ENCODE results near the gene ZBTB18.

- TF ChIP-seq CTCF (IDR thresholded peaks at IDR 0.05) (no peak), EP300 (IDR thresholded peaks at IDR 0.05) (no peak), POLR2A (IDR thresholded peaks at IDR 0.05) (no peak), POLR2AphosphoS5 (IDR thresholded peaks at IDR 0.05) (no peak)
Observed at GRCh38 chr1:244027491-244028145, 23.5 kb upstream of the ZBTB18 start.

All from upper lobe of left lung (tissue), 4 donors.